KMS-11 (cell line): ENCODE measurements around the gene HS6ST3.

Experiments
- H2AFZ ChIP-seq: fragments of 200-600 bp; sonication (generic); 2 replicates; pipeline ENCODE4 v1.6.1; 2016; ENCODE audit warnings: antibody characterized with exemption, mixed run types, low read depth
- H3K27ac ChIP-seq: fragments of 200-600 bp; sonication (generic); 2 replicates; pipeline ENCODE4 v1.6.1; 2016; ENCODE audit warnings: mild to moderate bottlenecking, mixed run types
- H3K27me3 ChIP-seq: fragments of 200-600 bp; sonication (generic); 2 replicates; pipeline ENCODE4 v1.6.1; 2017; ENCODE audit warnings: mild to moderate bottlenecking, low read depth, mixed run types, moderate library complexity; ENCODE audit not compliant: insufficient read depth
- H3K36me3 ChIP-seq: fragments of 200-600 bp; sonication (generic); 2 replicates; pipeline ENCODE4 v1.6.1; 2017; ENCODE audit warnings: mild to moderate bottlenecking, mixed run types; ENCODE audit not compliant: insufficient read depth
- H3K4me1 ChIP-seq: fragments of 200-600 bp; sonication (generic); 2 replicates; pipeline ENCODE4 v1.6.1; 2016; ENCODE audit warnings: mild to moderate bottlenecking, low read depth, mixed run types; ENCODE audit not compliant: poor library complexity, severe bottlenecking
- H3K4me2 ChIP-seq: fragments of 200-600 bp; sonication (generic); 2 replicates; pipeline ENCODE4 v1.7.0; 2016; ENCODE audit warnings: mild to moderate bottlenecking, mixed run types
- H3K4me3 ChIP-seq: fragments of 200-600 bp; sonication (generic); IDR thresholded peaks from 2 replicates; pipeline ENCODE4 v1.6.1; 2017; ENCODE audit warnings: low read depth, low read length, mixed read lengths; ENCODE audit not compliant: insufficient read depth
- H3K79me2 ChIP-seq: fragments of 200-600 bp; sonication (generic); 2 replicates; pipeline ENCODE4 v1.6.1; 2016; ENCODE audit warnings: low read depth, mixed run types; ENCODE audit not compliant: insufficient read depth
- H3K9ac ChIP-seq: fragments of 200-600 bp; sonication (generic); 2 replicates; pipeline ENCODE4 v1.6.1; 2016; ENCODE audit warnings: mild to moderate bottlenecking, mixed run types
- H4K20me1 ChIP-seq: fragments of 200-600 bp; sonication (generic); 2 replicates; pipeline ENCODE4 v1.6.1; 2016; ENCODE audit warnings: mild to moderate bottlenecking, mixed run types; ENCODE audit not compliant: insufficient read depth
- TF ChIP-seq, protein P1 (sequence below): fragments of 200-600 bp; sonication (generic); conservative IDR thresholded peaks from 2 replicates; pipeline ENCODE4 v1.6.1; 2017; ENCODE audit warnings: low read depth, mild to moderate bottlenecking, antibody characterized with exemption, low read length, moderate library complexity, mixed read lengths

Gene HS6ST3

GRCh38 chr13:96780105-96780504, 690.2 kb downstream of the HS6ST3 start:
- no peak overlapping the region for H2AFZ ChIP-seq
- TF ChIP-seq, protein P1, sequence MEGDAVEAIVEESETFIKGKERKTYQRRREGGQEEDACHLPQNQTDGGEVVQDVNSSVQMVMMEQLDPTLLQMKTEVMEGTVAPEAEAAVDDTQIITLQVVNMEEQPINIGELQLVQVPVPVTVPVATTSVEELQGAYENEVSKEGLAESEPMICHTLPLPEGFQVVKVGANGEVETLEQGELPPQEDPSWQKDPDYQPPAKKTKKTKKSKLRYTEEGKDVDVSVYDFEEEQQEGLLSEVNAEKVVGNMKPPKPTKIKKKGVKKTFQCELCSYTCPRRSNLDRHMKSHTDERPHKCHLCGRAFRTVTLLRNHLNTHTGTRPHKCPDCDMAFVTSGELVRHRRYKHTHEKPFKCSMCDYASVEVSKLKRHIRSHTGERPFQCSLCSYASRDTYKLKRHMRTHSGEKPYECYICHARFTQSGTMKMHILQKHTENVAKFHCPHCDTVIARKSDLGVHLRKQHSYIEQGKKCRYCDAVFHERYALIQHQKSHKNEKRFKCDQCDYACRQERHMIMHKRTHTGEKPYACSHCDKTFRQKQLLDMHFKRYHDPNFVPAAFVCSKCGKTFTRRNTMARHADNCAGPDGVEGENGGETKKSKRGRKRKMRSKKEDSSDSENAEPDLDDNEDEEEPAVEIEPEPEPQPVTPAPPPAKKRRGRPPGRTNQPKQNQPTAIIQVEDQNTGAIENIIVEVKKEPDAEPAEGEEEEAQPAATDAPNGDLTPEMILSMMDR = no peak
- H4K20me1 ChIP-seq = no peaks in the 10 kb centered on the region
- H3K4me3 ChIP-seq = no peak overlapping the region
- H3K9ac ChIP-seq = no peak overlapping the region
- no peaks in the 10 kb centered on the region for H3K4me1 ChIP-seq
- no peaks in the 10 kb centered on the region for H3K27me3 ChIP-seq
- no peaks in the 10 kb centered on the region for H3K79me2 ChIP-seq
- H3K27ac ChIP-seq = no peak overlapping the region
- no peaks in the 10 kb centered on the region for H3K36me3 ChIP-seq
- H3K4me2 ChIP-seq = no peak overlapping the region

DNA sequence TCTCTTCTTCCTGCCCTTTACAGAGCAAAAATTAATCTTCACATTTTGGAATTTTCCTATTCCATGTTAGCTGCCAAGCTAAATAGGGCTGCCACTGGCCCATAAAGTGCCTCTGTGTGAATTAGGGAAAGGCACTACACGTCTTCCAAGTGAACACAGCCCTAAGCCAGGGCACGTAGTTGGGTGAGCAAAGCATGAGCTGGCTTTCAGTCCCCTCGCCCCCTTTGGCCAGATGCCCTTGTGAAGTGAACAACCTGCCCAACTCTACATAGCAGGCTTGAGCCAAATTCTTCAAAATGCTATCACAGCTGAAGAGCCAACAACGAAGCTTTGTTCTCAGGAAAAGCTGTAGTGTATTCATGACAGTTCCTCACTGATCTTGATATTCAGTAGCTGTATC, 691.2 kb downstream of the HS6ST3 start:
- Histone ChIP-seq H3K4me1 (no peaks in the 10 kb centered on the region), H4K20me1 (no peaks in the 10 kb centered on the region), H3K27me3 (no peaks in the 10 kb centered on the region), H3K4me2 (no peak overlapping the region), H3K9ac (no peak overlapping the region), H3K4me3 (no peak overlapping the region), H2AFZ (no peak overlapping the region), H3K36me3 (no peaks in the 10 kb centered on the region), H3K79me2 (no peaks in the 10 kb centered on the region), H3K27ac (no peak overlapping the region)
- TF ChIP-seq, protein P1 = no peak

GRCh38 chr13:96782186-96782585, 692.3 kb downstream of the HS6ST3 start:
- Histone ChIP-seq H3K4me1 (no peaks in the 10 kb centered on the region), H3K27ac (no peak overlapping the region), H3K9ac (no peak overlapping the region), H3K4me3 (no peak overlapping the region), H2AFZ (no peak overlapping the region), H3K27me3 (no peaks in the 10 kb centered on the region), H3K4me2 (no peak overlapping the region), H4K20me1 (no peaks in the 10 kb centered on the region), H3K79me2 (no peaks in the 10 kb centered on the region), H3K36me3 (no peaks in the 10 kb centered on the region)
- TF ChIP-seq, protein P1 = no peak

GRCh38 chr13:96783057-96783456, 693.1 kb downstream of the HS6ST3 start:
- H3K79me2 ChIP-seq = no peaks in the 10 kb centered on the region
- TF ChIP-seq, protein P1 = no peak
- no peaks in the 10 kb centered on the region for H3K27me3 ChIP-seq

More at GRCh38 chr13:96783057-96783456, 693.1 kb downstream of the HS6ST3 start:
- no peak overlapping the region for H3K4me2 ChIP-seq
- no peak overlapping the region for H3K27ac ChIP-seq
- H3K4me3 ChIP-seq = no peak overlapping the region
- no peaks in the 10 kb centered on the region for H3K36me3 ChIP-seq
- H4K20me1 ChIP-seq = no peaks in the 10 kb centered on the region
- no peaks in the 10 kb centered on the region for H3K4me1 ChIP-seq
- H3K9ac ChIP-seq = no peak overlapping the region
- H2AFZ ChIP-seq = no peak overlapping the region
